Measurements from ENCODE around the gene MTHFSD.

The MTHFSD gene

DNA sequence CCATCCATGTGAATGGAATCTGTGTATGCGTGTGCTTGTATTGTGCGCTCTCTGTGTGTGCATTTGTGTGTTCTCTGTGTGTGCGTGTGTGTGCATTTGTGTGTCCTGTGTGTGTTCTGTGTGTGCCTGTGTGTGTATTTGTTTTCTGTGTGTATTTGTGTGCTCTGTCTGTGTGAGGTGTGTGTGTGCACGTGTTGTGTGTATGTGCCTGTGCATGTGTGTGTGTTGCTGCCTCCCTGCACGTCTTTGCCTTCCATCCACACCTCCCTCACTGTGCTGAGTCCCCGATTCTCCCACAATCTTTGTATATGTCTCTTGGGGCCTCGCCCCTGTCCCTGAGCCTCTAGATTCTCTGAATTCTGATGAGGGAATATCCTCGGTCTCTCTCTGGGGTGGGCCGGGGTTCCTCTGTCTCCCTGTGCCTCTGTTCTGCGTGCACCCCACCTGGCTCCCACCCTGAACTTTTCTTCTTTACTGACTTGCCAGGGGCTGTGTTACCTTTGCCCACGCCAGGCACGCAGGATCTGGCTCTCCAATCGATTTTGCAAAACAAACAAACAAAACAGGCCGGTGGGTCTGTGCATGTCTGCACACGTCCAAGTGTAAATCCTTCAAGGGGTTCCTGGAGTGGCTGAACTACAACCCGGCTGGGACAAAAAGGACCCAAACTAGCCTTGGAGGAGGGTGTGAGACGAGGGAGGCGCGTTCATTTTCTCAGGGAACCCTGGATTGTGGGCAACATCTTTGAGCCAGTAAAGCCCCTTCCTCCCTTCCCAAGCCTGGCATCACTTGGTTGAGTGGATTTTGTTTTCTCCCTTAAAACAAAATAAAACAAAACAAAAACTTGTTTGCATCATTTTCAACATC lies 52.8 kb downstream of the MTHFSD start:
- no peak overlapping the region for H3K4me3 Mint-ChIP-seq
- H3K36me3 Mint-ChIP-seq (ENCODE audit: low read depth): no peaks in the 10 kb centered on the region
- H3K27me3 Mint-ChIP-seq (ENCODE audit: low read depth): peaks cover 100% of the 10 kb centered on the region
- H3K9me3 Mint-ChIP-seq: peaks cover 4% of the 10 kb centered on the region
- TF ChIP-seq, protein P1, sequence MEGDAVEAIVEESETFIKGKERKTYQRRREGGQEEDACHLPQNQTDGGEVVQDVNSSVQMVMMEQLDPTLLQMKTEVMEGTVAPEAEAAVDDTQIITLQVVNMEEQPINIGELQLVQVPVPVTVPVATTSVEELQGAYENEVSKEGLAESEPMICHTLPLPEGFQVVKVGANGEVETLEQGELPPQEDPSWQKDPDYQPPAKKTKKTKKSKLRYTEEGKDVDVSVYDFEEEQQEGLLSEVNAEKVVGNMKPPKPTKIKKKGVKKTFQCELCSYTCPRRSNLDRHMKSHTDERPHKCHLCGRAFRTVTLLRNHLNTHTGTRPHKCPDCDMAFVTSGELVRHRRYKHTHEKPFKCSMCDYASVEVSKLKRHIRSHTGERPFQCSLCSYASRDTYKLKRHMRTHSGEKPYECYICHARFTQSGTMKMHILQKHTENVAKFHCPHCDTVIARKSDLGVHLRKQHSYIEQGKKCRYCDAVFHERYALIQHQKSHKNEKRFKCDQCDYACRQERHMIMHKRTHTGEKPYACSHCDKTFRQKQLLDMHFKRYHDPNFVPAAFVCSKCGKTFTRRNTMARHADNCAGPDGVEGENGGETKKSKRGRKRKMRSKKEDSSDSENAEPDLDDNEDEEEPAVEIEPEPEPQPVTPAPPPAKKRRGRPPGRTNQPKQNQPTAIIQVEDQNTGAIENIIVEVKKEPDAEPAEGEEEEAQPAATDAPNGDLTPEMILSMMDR (IDR thresholded peaks at IDR 0.05; ENCODE audit: unreplicated experiment in 3 of 3): no peak
- H3K4me1 Mint-ChIP-seq: peaks cover 22% of the 10 kb centered on the region
- H3K27ac Mint-ChIP-seq: no peak overlapping the region

DNA sequence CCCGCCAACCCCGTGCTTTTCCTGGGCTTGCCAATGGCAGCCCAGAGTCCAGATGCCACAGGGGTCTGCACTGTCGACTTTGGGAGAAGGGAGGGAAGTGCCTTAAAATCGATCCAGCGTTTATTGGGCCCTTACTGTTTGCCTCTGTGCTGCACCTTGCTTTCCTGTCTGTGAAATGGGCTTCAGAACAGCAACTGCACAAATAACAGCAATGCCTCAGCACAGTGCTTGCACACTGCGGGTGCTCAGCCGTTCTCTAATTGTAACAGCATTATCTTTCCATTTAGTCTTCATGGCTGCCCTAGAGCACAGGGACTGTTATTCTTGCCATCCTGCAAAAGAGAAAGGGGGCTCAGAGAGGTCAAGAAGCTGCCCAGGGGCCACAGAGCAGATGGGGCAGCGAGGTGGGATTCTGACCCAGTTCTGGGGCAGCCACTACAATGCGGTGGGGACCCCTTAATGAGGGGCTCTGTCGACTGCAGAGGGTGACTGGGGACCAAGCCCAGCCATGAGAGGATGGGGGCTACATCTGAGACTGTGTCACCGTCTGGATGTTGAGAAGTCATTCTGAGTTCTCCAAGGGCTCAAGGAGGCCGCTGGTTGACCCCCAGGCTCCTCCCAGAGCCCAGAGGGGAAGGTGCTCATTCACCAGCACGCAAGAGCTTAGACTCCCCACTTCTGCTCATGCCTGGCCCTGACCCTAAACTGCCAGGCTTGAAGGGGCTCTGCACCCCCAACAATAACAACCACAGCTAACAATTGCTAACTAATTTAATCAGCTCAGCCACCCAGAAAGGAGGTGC lies 54.1 kb downstream of the MTHFSD start:
- Mint-ChIP-seq H3K4me3 (no peak overlapping the region), H3K9me3 (peaks cover 4% of the 10 kb centered on the region), H3K4me1 (peaks cover 15% of the 10 kb centered on the region), H3K27me3 (ENCODE audit: low read depth) (peaks cover 100% of the 10 kb centered on the region), H3K36me3 (ENCODE audit: low read depth) (no peaks in the 10 kb centered on the region), H3K27ac (no peak overlapping the region)
- TF ChIP-seq, protein P1 (IDR thresholded peaks at IDR 0.05; ENCODE audit: unreplicated experiment in 3 of 3): no peak

DNA sequence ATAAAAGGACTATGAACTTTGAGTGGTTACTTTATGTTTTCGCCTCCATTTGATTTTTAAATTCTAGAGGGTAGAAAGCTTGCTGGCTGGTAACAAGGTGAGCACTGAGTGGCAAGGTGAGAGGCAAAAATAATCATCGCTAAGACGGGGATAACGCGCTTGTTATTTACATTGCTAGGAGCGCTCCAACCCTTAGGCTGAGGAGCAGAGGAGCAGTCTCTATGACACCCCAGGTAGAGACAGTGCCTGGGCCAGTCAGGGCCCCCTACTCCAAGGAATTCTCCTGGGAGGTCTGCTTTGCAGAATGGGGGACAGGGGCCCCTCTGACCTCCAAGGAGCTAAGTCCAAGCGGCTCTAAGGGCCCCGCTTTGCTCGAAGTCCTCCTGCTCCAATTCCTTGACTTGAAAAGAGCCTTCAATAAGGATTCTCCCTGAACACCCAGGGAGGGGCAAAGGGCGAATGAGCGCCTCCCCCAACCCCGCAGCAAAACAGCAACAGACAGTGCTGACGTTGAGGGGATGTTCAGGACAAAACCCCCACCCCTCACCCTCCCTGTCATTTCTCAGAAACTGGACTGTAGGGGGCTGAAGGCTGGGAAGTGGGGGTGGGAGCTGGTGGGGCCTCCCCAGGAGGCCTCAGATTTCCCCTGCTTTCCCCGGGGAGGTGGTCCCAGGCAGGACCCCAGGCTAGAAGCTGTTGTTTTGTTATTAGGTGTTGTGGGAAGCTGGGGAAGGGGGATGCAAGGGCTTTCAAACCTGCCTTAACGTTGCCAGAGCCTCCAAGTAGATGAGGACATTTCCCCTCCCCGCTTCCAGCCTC lies 54.9 kb downstream of the MTHFSD start:
- no peak overlapping the region for H3K27ac Mint-ChIP-seq
- peaks cover 4% of the 10 kb centered on the region for H3K9me3 Mint-ChIP-seq
- H3K36me3 Mint-ChIP-seq (ENCODE audit: low read depth): no peaks in the 10 kb centered on the region
- H3K27me3 Mint-ChIP-seq (ENCODE audit: low read depth): peaks cover 100% of the 10 kb centered on the region
- peaks cover 10% of the 10 kb centered on the region for H3K4me1 Mint-ChIP-seq
- TF ChIP-seq, protein P1 (IDR thresholded peaks at IDR 0.05; ENCODE audit: unreplicated experiment in 3 of 3): no peak
- H3K4me3 Mint-ChIP-seq: no peak overlapping the region

DNA sequence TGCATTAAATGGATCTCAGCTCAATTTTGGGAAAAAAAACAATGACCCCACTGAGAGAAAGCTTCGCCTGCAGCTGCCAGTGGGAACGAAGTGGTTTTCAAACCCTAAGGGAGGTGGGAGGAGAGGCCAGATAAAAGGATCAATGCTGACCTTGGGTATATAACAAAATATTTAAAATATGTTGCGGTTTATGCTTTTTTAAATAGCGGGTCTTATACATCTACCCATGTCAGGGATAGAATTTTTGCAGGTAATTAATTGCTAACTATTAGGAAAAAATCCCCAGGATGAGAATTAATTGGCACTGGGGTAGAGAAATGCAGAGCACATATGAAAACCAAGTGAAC lies 55.6 kb downstream of the MTHFSD start:
- H3K9me3 Mint-ChIP-seq: no peaks in the 10 kb centered on the region
- peaks cover 100% of the 10 kb centered on the region for H3K27me3 Mint-ChIP-seq (ENCODE audit: low read depth)
- peaks cover 10% of the 10 kb centered on the region for H3K4me1 Mint-ChIP-seq
- H3K27ac Mint-ChIP-seq: no peak overlapping the region
- H3K4me3 Mint-ChIP-seq: no peak overlapping the region
- no peaks in the 10 kb centered on the region for H3K36me3 Mint-ChIP-seq (ENCODE audit: low read depth)
- TF ChIP-seq, protein P1 (IDR thresholded peaks at IDR 0.05; ENCODE audit: unreplicated experiment in 3 of 3): no peak

DNA sequence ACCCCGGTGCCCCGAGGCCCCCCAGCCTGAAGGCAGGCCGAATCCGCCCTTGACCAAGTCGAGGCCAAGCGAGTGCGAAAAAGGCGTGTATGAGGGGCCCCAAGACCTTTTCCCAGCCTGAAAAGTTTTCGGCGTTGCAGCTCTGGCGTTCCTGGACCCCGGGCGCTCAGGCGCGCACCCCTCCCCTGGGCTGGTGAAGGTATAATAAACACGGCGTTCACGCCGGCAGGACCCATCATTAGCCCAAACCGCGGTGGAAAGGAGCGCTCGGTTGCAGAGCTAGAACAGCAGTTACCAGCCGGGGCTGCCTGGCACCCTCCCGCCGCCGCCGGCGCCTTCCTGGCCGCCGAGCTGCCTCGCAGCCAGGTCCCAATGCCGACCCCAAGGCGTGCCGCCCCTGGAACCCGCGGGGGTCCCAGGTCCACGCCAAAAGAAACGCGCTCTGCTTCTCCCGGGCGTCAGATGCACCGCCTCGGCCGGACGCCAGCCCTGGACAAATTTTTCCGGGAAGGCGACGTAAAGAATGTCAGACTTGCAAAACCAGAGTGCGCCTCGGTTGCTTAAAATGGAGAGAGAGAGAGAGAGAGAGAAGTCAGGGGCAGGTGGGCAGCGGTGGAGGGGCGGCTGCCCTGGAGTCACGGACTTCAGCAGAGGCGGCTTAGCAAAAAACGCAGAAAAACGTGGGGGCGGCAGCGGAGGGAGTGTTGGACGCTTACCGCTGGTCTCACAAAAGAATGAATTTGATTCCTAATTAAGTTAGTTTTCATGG lies 56.2 kb downstream of the MTHFSD start:
- no peaks in the 10 kb centered on the region for H3K36me3 Mint-ChIP-seq (ENCODE audit: low read depth)
- H3K27me3 Mint-ChIP-seq (ENCODE audit: low read depth): peaks cover 100% of the 10 kb centered on the region
- peaks cover 13% of the 10 kb centered on the region for H3K4me1 Mint-ChIP-seq
- TF ChIP-seq, protein P1 (IDR thresholded peaks at IDR 0.05; ENCODE audit: unreplicated experiment in 3 of 3): no peak
- H3K27ac Mint-ChIP-seq: no peak overlapping the region
- H3K4me3 Mint-ChIP-seq: peak overlapping the region in 1 of 3 experiments; percentile 2
- no peaks in the 10 kb centered on the region for H3K9me3 Mint-ChIP-seq

Data from nephron (organoid).